Measurements from ENCODE around the gene IFITM10. TPM values are rescaled to one million over a fixed set of nuclear protein-coding genes. Genes with fewer than 3 reads are reported as not detected.

The IFITM10 gene
- total RNA-seq, 8 experiments from 2014 or later, result 0.31 to 3.1 (median 0.73) TPM

GRCh38 chr11:1763796-1764661 is 13.6 kb upstream of the IFITM10 start, which contains the start of gene CTSD:
TSS of gene CTSD (minus strand) at chr11:1763927. CDS start at chr11:1763859, 68 bp downstream.
- Histone ChIP-seq H3K27ac (peak within 1 kb of the TSS; percentile 79 to 84), H3K4me3 (peak within 1 kb of the TSS; percentile 91 to 97 (median 95)), H3K4me1 (replicated peaks in 1 of 2) (peaks cover 8 to 14% of the 10 kb centered on the region in 2 donors)
- 0 to 24% (median 7%) methylated on average over 1 to 15 of the region's 85 CpGs; no CpG with 5 or more reads in 5 of the 10 experiments for WGBS, 10 experiments
- ATAC-seq (replicated peaks in 6 of 8), result peak; percentile 74 to 90 (median 82)
- in situ Hi-C loops (cut with MboI; ENCODE audit: low pct_unique_long_range_greater_than_20kb in 2 of 9, low sequenced_read_pairs in 9 of 9, unreplicated experiment in 9 of 9), result no loop called here

- Histone ChIP-seq H3K27ac (peak overlapping the region; percentile 36 to 84), H3K4me3 (peak overlapping the region; percentile 91 to 97 (median 95)), H3K4me1 (replicated peaks in 1 of 2) (peaks cover 8 to 14% of the 10 kb centered on the region in 2 donors)
- WGBS, 10 experiments, result no CpG with 5 or more reads among the region's 32 CpGs
- ATAC-seq (replicated peaks in 6 of 8), result peak; percentile 16 to 39 (median 25)
- in situ Hi-C loops (cut with MboI; ENCODE audit: low pct_unique_long_range_greater_than_20kb in 2 of 9, low sequenced_read_pairs in 9 of 9, unreplicated experiment in 9 of 9), result no loop called here
Measured at GRCh38 chr11:1763336-1763795, 13.0 kb upstream of the IFITM10 start.

- H3K4me3 ChIP-seq, result peak overlapping the region; percentile 91 to 97 (median 95)
- WGBS, 10 experiments, result 0 to 86% (median 40%) methylated on average over 1 to 4 of the region's 16 CpGs; no CpG with 5 or more reads in 3 of the 10 experiments
- ATAC-seq (replicated peaks in 6 of 8), result peak in 2 of 8 experiments; percentile 3 to 5
- in situ Hi-C loops (cut with MboI; ENCODE audit: low pct_unique_long_range_greater_than_20kb in 2 of 9, low sequenced_read_pairs in 9 of 9, unreplicated experiment in 9 of 9), result no loop called here
- H3K27ac ChIP-seq, result no peak overlapping the region
- peaks cover 8 to 14% of the 10 kb centered on the region in 2 donors for H3K4me1 ChIP-seq (replicated peaks in 1 of 2)
Measured at GRCh38 chr11:1762537-1763302, 12.3 kb upstream of the IFITM10 start.

- in situ Hi-C loops (cut with MboI; ENCODE audit: low pct_unique_long_range_greater_than_20kb in 2 of 9, low sequenced_read_pairs in 9 of 9, unreplicated experiment in 9 of 9), result no loop called here
- peak in 2 of 8 experiments; percentile 9 to 28 for ATAC-seq (replicated peaks in 6 of 8)
- WGBS, 10 experiments, result 88 to 100% (median 100%) methylated on average over 1 to 4 of the region's 12 CpGs; no CpG with 5 or more reads in 6 of the 10 experiments
- H3K27ac ChIP-seq, result no peak overlapping the region
- peaks cover 8 to 14% of the 10 kb centered on the region in 2 donors for H3K4me1 ChIP-seq (replicated peaks in 1 of 2)
- peak overlapping the region in 1 of 5 donors; percentile 95 for H3K4me3 ChIP-seq
Measured at GRCh38 chr11:1761857-1762536, 11.6 kb upstream of the IFITM10 start.

GRCh38 chr11:1761110-1761856 is 10.9 kb upstream of the IFITM10 start:
- no peak for ATAC-seq (replicated peaks in 6 of 8)
- peaks cover 8 to 14% of the 10 kb centered on the region in 2 donors for H3K4me1 ChIP-seq (replicated peaks in 1 of 2)
- no peak overlapping the region for H3K27ac ChIP-seq
- WGBS, 10 experiments, result 50 to 100% (median 95%) methylated on average over 1 to 4 of the region's 28 CpGs; no CpG with 5 or more reads in 7 of the 10 experiments
- H3K4me3 ChIP-seq, result no peak overlapping the region
- in situ Hi-C loops (cut with MboI; ENCODE audit: low pct_unique_long_range_greater_than_20kb in 2 of 9, low sequenced_read_pairs in 9 of 9, unreplicated experiment in 9 of 9), result no loop called here

- in situ Hi-C loops (cut with MboI; ENCODE audit: low pct_unique_long_range_greater_than_20kb in 2 of 9, low sequenced_read_pairs in 9 of 9, unreplicated experiment in 9 of 9), result no loop called here
- peak in 6 of 8 experiments; percentile 4 to 30 (median 15) for ATAC-seq (replicated peaks in 6 of 8)
- no peak overlapping the region for H3K4me3 ChIP-seq
- H3K4me1 ChIP-seq (replicated peaks in 1 of 2), result peaks cover 8 to 14% of the 10 kb centered on the region in 2 donors
- H3K27ac ChIP-seq, result no peak overlapping the region
- WGBS, 10 experiments, result 60 to 100% (median 88%) methylated on average over 1 to 4 of the region's 23 CpGs; no CpG with 5 or more reads in 6 of the 10 experiments
Measured at GRCh38 chr11:1760351-1761109, 10.1 kb upstream of the IFITM10 start.

GRCh38 chr11:1759851-1760220 is 9.4 kb upstream of the IFITM10 start:
- WGBS, 10 experiments, result 87 to 100% methylated on average over 1 to 3 of the region's 5 CpGs; no CpG with 5 or more reads in 8 of the 10 experiments
- no peak overlapping the region for H3K4me3 ChIP-seq
- no peak overlapping the region for H3K27ac ChIP-seq
- in situ Hi-C loops (cut with MboI; ENCODE audit: low pct_unique_long_range_greater_than_20kb in 2 of 9, low sequenced_read_pairs in 9 of 9, unreplicated experiment in 9 of 9), result no loop called here
- ATAC-seq (replicated peaks in 6 of 8), result no peak
- H3K4me1 ChIP-seq (replicated peaks in 1 of 2), result peaks cover 8 to 14% of the 10 kb centered on the region in 2 donors

- WGBS, 10 experiments, result 80 to 100% (median 89%) methylated on average over 1 to 11 of the region's 23 CpGs; no CpG with 5 or more reads in 6 of the 10 experiments
- in situ Hi-C loops (cut with MboI; ENCODE audit: low pct_unique_long_range_greater_than_20kb in 2 of 9, low sequenced_read_pairs in 9 of 9, unreplicated experiment in 9 of 9), result no loop called here
- Histone ChIP-seq H3K4me1 (replicated peaks in 1 of 2) (peaks cover 4 to 9% of the 10 kb centered on the region in 2 donors), H3K4me3 (no peak overlapping the region), H3K27ac (no peak overlapping the region)
- no peak for ATAC-seq (replicated peaks in 6 of 8)
Measured at GRCh38 chr11:1759151-1759850, 8.9 kb upstream of the IFITM10 start.

GRCh38 chr11:1758611-1759150 is 8.3 kb upstream of the IFITM10 start:
- no CpG with 5 or more reads among the region's 21 CpGs for WGBS, 10 experiments
- no peak for ATAC-seq (replicated peaks in 6 of 8)
- in situ Hi-C loops (cut with MboI; ENCODE audit: low pct_unique_long_range_greater_than_20kb in 2 of 9, low sequenced_read_pairs in 9 of 9, unreplicated experiment in 9 of 9), result no loop called here
- Histone ChIP-seq H3K4me3 (no peak overlapping the region), H3K27ac (no peak overlapping the region), H3K4me1 (replicated peaks in 1 of 2) (peaks cover 4 to 9% of the 10 kb centered on the region in 2 donors)

- 100% methylated on average over 2 of the region's 17 CpGs; no CpG with 5 or more reads in 9 of the 10 experiments for WGBS, 10 experiments
- ATAC-seq (replicated peaks in 6 of 8), result no peak
- Histone ChIP-seq H3K4me1 (replicated peaks in 1 of 2) (peaks cover 4 to 8% of the 10 kb centered on the region in 2 donors), H3K4me3 (no peak overlapping the region), H3K27ac (no peak overlapping the region)
- in situ Hi-C loops (cut with MboI; ENCODE audit: low pct_unique_long_range_greater_than_20kb in 2 of 9, low sequenced_read_pairs in 9 of 9, unreplicated experiment in 9 of 9), result no loop called here
Measured at GRCh38 chr11:1757861-1758610, 7.6 kb upstream of the IFITM10 start.

Measured in motor neuron (in vitro differentiated cells).